ENCODE data around the gene SLC26A2. TPM values are rescaled to one million over a fixed set of nuclear protein-coding genes. Genes with fewer than 3 reads are reported as not detected.

Gene SLC26A2
- total and polyA plus RNA-seq, 2 experiments from 2014 or later: 3.5 to 11.5 TPM

GRCh38 chr5:150021491-150022157 lies 61.1 kb downstream of the SLC26A2 start (continued):
- no peak for TF ChIP-seq ZNF331 (CRISPR knock-in tag; IDR thresholded peaks at IDR 0.05; ENCODE audit: low read depth)
- no peak for TF ChIP-seq REST (IDR thresholded peaks at IDR 0.05; ENCODE audit: unreplicated experiment)
- no peak for TF ChIP-seq STAT1 (IDR thresholded peaks at IDR 0.05; ENCODE audit: unreplicated experiment)
- no peak for TF ChIP-seq ZNF114 (CRISPR knock-in tag; IDR thresholded peaks at IDR 0.05)
- no peak for TF ChIP-seq EZH2phosphoT487 (IDR thresholded peaks at IDR 0.05; ENCODE audit: unreplicated experiment)

- H3K27me3 ChIP-seq (ENCODE audit: insufficient read depth): no peaks in the 10 kb centered on the region
- Mint-ChIP-seq H3K9me3 (no peaks in the 10 kb centered on the region), H3K4me3 (peak overlapping the region; percentile 30; the same call in 2 of the 3 replicates), H3K27ac (peak overlapping the region; percentile 91), H3K36me3 (ENCODE audit: low read depth) (peaks cover 67% of the 10 kb centered on the region), H3K4me1 (peaks cover 20% of the 10 kb centered on the region), H3K27me3 (ENCODE audit: insufficient read depth, low read depth, poor library complexity) (peaks cover 4% of the 10 kb centered on the region)
- peaks cover 44% of the 10 kb centered on the region for H3K36me3 ChIP-seq (ENCODE audit: insufficient read depth)
- H3K4me1 ChIP-seq (ENCODE audit: insufficient read depth): no peaks in the 10 kb centered on the region; the same call in 1 of the 2 replicates
- H2AFZ ChIP-seq: no peak overlapping the region
- no peaks in the 10 kb centered on the region for H3K9me2 ChIP-seq (ENCODE audit: insufficient read depth)
- DNase-seq (ENCODE audit: low spot score) (no peak), ATAC-seq (no peak)
- H3K27ac ChIP-seq (ENCODE audit: low read depth): peak overlapping the region; percentile 57; the same call in 1 of the 2 replicates
- 0 out of 2 replicates have a peak, but pooled peaks cover 2% of the 10 kb centered on the region for H3F3A ChIP-seq (replicated peaks; ENCODE audit: low read depth)
- TF ChIP-seq CTCF (conservative IDR thresholded peaks at IDR 0.05; ENCODE audit: low read depth in 2 of 2) (no peak), EZH2 (IDR thresholded peaks at IDR 0.05; ENCODE audit: low read depth, unreplicated experiment) (no peak)
- no peaks in the 10 kb centered on the region; the same call in 1 of the 2 replicates for H4K20me1 ChIP-seq (replicated peaks; ENCODE audit: insufficient read depth)
- H3K4me2 ChIP-seq: no peak overlapping the region
- H3K79me2 ChIP-seq (replicated peaks; ENCODE audit: insufficient read depth): peaks cover 3% of the 10 kb centered on the region; the same call in 1 of the 2 replicates
- H3K4me3 ChIP-seq: no peak overlapping the region
Observed at GRCh38 chr5:150022158-150022531, 61.6 kb downstream of the SLC26A2 start.

All from GM23338 (cell line).